Glutamatergic neuron (in vitro differentiated cells): ENCODE results near the gene NSUN6. TPM values are rescaled to one million over a fixed set of nuclear protein-coding genes. Genes with fewer than 3 reads are reported as not detected.

Experiments used
- DNase-seq: peaks from one replicate; pipeline ENCODE4 v3.0.0; 2022
- H3K27ac Mint-ChIP-seq: one replicate; pipeline ENCODE4 v1.8.0; 2020; ENCODE audit warnings: mild to moderate bottlenecking, mixed read lengths, inconsistent platforms; ENCODE audit not compliant: unreplicated experiment
- H3K27me3 Mint-ChIP-seq: one replicate; pipeline ENCODE4 v1.8.0; 2020; ENCODE audit warnings: mild to moderate bottlenecking, moderate library complexity, mixed read lengths, inconsistent platforms; ENCODE audit not compliant: unreplicated experiment
- H3K36me3 Mint-ChIP-seq: one replicate; pipeline ENCODE4 v1.8.0; 2020; ENCODE audit warnings: mild to moderate bottlenecking, mixed read lengths, inconsistent platforms; ENCODE audit not compliant: unreplicated experiment
- H3K4me1 Mint-ChIP-seq: one replicate; pipeline ENCODE4 v1.8.0; 2020; ENCODE audit warnings: mild to moderate bottlenecking, low read depth, mixed read lengths, inconsistent platforms; ENCODE audit not compliant: unreplicated experiment
- H3K4me3 Mint-ChIP-seq: one replicate; pipeline ENCODE4 v1.8.0; 2020; ENCODE audit warnings: mild to moderate bottlenecking, mixed read lengths, inconsistent platforms; ENCODE audit not compliant: unreplicated experiment
- H3K9me3 Mint-ChIP-seq: one replicate; pipeline ENCODE4 v1.8.0; 2020; ENCODE audit warnings: mild to moderate bottlenecking, moderate library complexity, mixed read lengths, inconsistent platforms; ENCODE audit not compliant: unreplicated experiment
- total RNA-seq: library from RNA; stranded (reverse); fragmentation: NEBNext Ultra II Directional; extraction: Animal tissue kit (Norgen Biotek cat#: 25700); gene quantifications from one replicate; pipeline ENCODE4 v1.2.1, GENCODE V29; 2021; ENCODE audit not compliant: unreplicated experiment
- TF ChIP-seq, protein P1 (sequence below): fragments of 200-600 bp; sonication (generic); IDR thresholded peaks from one replicate; pipeline ENCODE4 v1.5.0; 2021; ENCODE audit not compliant: partially characterized antibody, unreplicated experiment

Gene NSUN6
- total RNA-seq, 1 donor from 2014 or later: 20.7 TPM

DNA sequence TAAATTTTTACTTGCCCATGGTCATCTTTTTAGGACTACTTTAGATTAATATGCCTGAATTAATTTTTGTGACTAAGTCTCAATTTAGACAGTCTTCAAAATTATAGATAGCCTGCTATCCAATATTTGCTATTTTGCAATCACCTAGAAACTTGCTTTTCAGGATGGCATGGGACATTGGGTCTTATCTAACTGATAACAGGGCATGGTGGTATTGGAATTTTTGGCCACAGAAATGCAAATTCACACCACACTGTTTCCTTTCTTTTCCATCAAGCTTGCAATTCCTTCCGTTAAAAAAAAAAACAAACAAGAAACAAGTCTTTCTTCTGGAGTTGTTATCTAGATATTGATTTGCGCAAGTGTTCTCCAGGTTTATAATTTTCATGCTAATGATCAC is 16.6 kb upstream of the NSUN6 start:
- Mint-ChIP-seq H3K27ac (no peak overlapping the region), H3K4me1 (peaks cover 5% of the 10 kb centered on the region), H3K9me3 (no peaks in the 10 kb centered on the region), H3K36me3 (no peaks in the 10 kb centered on the region), H3K27me3 (peaks cover 2% of the 10 kb centered on the region), H3K4me3 (no peak overlapping the region)
- no peak for DNase-seq
- TF ChIP-seq, protein P1, sequence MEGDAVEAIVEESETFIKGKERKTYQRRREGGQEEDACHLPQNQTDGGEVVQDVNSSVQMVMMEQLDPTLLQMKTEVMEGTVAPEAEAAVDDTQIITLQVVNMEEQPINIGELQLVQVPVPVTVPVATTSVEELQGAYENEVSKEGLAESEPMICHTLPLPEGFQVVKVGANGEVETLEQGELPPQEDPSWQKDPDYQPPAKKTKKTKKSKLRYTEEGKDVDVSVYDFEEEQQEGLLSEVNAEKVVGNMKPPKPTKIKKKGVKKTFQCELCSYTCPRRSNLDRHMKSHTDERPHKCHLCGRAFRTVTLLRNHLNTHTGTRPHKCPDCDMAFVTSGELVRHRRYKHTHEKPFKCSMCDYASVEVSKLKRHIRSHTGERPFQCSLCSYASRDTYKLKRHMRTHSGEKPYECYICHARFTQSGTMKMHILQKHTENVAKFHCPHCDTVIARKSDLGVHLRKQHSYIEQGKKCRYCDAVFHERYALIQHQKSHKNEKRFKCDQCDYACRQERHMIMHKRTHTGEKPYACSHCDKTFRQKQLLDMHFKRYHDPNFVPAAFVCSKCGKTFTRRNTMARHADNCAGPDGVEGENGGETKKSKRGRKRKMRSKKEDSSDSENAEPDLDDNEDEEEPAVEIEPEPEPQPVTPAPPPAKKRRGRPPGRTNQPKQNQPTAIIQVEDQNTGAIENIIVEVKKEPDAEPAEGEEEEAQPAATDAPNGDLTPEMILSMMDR: no peak

DNA sequence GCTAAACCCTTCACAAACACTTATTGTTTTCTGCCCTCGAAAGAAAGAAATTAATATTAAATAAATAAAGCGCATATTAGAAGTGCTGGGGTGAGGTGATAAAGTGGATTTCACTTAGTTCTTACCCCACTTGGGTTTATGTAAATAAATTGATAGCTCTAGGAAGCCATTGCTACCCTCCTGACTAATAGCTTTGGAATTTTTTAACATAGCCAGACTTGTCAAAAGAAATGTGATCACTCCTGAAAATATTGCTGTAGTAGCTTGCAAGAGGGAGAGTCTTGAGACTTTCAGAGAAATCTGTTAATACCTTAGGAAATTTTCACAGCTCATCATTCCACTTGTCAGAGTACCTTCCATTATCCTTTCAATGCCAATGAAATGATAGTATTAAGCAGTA is 15.4 kb upstream of the NSUN6 start:
- no peak overlapping the region for H3K4me3 Mint-ChIP-seq
- H3K27me3 Mint-ChIP-seq: peaks cover 2% of the 10 kb centered on the region
- DNase-seq: no peak
- TF ChIP-seq, protein P1: no peak
- H3K27ac Mint-ChIP-seq: no peak overlapping the region
- peaks cover 8% of the 10 kb centered on the region for H3K4me1 Mint-ChIP-seq
- no peaks in the 10 kb centered on the region for H3K36me3 Mint-ChIP-seq
- no peaks in the 10 kb centered on the region for H3K9me3 Mint-ChIP-seq

DNA sequence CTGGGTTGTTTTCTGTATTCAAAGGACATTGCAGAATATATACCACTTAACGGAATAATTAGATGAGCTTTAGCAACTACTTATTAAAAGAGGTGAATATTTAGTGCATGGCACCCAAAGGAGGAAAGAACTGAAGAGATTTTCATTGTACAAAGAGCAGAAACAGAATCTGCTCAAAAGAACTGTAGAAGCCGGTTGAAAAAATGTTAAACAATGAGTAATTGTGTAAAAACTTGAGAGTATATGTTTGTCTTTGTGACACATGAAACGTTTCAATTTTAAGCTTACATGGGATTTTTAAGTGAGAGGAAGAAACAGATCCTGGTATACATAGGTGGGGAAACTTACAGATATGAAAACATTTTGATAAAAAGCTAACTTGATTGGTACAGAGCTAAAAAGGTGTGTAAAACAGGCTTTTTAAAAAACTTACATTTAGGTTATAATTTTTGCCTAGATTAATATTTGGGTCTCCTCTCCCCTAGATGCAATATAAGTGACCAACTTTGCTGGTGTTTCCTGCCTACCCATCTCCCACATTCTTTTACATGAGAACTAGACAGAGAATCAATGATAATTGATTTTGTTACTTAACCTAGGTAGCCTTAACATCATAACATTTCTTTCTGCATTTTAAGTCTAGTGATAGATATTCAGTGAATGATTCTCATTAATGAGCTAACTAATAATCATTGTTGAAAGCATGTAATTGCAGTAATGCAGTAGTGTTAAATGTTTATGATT is 14.6 kb upstream of the NSUN6 start:
- H3K4me1 Mint-ChIP-seq: peaks cover 16% of the 10 kb centered on the region
- DNase-seq: no peak
- no peak overlapping the region for H3K27ac Mint-ChIP-seq
- peaks cover 2% of the 10 kb centered on the region for H3K27me3 Mint-ChIP-seq
- no peak overlapping the region for H3K4me3 Mint-ChIP-seq
- H3K9me3 Mint-ChIP-seq: no peaks in the 10 kb centered on the region
- no peaks in the 10 kb centered on the region for H3K36me3 Mint-ChIP-seq
- TF ChIP-seq, protein P1: no peak

DNA sequence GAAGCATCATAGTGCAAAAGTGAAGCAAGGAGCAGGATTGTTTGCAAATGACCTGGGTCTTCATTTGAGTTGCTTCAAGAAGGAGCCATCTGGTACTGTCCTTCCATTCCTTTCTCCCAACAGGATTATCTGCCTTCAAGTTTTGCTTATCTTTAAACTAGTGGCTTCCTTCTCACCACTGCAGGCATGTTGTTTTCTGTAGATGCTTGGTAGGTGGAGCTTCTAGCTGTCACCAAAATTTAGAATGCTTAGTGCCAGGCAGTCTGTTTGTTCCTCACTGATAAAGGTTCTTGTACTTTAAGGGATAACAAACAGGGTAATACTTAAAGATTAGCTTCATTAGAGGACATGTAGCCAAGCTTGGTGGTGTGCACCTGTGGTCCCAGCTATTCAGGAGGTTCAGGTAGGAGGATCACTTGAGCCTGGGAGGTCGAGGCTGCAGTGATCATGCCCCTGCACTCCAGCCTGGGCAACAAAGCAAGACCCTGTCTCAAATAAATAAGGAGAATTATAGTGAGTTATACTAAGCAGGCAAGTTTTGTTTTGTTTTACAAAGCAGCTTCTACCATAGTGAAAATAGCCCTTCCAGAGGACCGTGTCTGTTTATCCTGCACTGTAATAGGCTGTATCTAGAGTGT is 13.6 kb upstream of the NSUN6 start:
- Mint-ChIP-seq H3K27me3 (peaks cover 2% of the 10 kb centered on the region), H3K4me3 (no peak overlapping the region), H3K9me3 (peaks cover 3% of the 10 kb centered on the region), H3K27ac (no peak overlapping the region), H3K4me1 (peaks cover 19% of the 10 kb centered on the region), H3K36me3 (no peaks in the 10 kb centered on the region)
- no peak for DNase-seq
- TF ChIP-seq, protein P1: no peak

DNA sequence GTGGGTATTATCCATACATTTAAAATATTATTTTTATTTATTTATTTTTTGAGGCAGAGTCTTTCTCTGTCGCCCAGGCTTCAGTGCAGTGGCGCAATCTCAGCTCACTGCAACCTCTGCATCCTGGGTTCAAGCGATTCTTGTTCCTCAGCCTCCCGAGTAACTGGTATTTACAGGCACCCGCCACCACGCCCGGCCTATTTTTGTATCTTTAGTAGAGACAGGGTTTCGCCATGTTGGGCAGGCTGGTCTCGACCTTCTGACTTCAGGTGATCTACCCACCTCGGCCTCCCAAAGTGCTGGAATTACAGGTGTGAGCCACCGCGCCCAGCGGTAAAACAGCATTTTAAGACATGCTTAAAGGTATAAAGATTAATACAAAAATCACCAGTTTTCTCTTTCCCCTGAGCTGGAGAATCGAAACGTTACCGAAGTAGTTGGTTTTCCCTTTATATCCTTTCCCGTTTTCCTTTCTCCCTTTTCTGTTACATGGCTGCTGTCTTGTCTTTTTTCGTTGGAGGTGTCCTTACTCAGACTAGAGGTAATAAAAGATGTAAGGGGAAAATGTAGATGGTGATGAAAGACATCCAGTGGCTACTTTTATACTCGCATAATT is 9.5 kb upstream of the NSUN6 start:
- TF ChIP-seq, protein P1: no peak
- Mint-ChIP-seq H3K4me1 (peaks cover 18% of the 10 kb centered on the region), H3K27ac (peak overlapping the region; percentile 49), H3K4me3 (peak overlapping the region; percentile 91), H3K9me3 (peaks cover 8% of the 10 kb centered on the region), H3K27me3 (peaks cover 10% of the 10 kb centered on the region), H3K36me3 (no peaks in the 10 kb centered on the region)
- no peak for DNase-seq
